GM23338 (cell line): Measurements from ENCODE around the gene TMEM106A. TPM values are rescaled to one million over a fixed set of nuclear protein-coding genes. Genes with fewer than 3 reads are reported as not detected.

Experiments
- CREB1 ChIP-seq: fragments of 250-450 bp; sonication (Bioruptor Pico); IDR thresholded peaks from 2 replicates; pipeline ENCODE4 v1.5.0; 2020; ENCODE audit warnings: low read depth, mild to moderate bottlenecking, moderate library complexity
- CTCF ChIP-seq, 2 experiments: fragments of 200-600 bp in 1 of 2; sonication (generic) in 1 of 2; conservative IDR thresholded peaks; 2 replicates each; pipeline versions ENCODE4 v1.5.1 to v1.6.1; 2016 to 2017; ENCODE audit warnings: antibody characterized with exemption in 2 of 2, low read depth in 2 of 2, mild to moderate bottlenecking in 2 of 2, moderate library complexity in 1 of 2
- EZH2phosphoT487 ChIP-seq: fragments of 200-600 bp; sonication (generic); IDR thresholded peaks from one replicate; pipeline ENCODE4 v1.8.1; 2018; ENCODE audit warnings: antibody characterized with exemption; ENCODE audit not compliant: unreplicated experiment
- JUNB ChIP-seq: IDR thresholded peaks from one replicate; pipeline ENCODE4 v1.6.1; 2016; ENCODE audit warnings: antibody characterized with exemption; ENCODE audit not compliant: unreplicated experiment
- NANOG ChIP-seq: IDR thresholded peaks from 2 replicates; pipeline ENCODE4 v1.6.1; 2016; ENCODE audit warnings: antibody characterized with exemption, borderline replicate concordance
- REST ChIP-seq: IDR thresholded peaks from one replicate; pipeline ENCODE4 v1.6.1; 2018; ENCODE audit warnings: antibody characterized with exemption; ENCODE audit not compliant: unreplicated experiment
- ZNF114 ChIP-seq: fragments of 250-450 bp; sonication (Bioruptor Pico); IDR thresholded peaks from 2 replicates; pipeline ENCODE4 v1.5.0; 2020; ENCODE audit warnings: mild to moderate bottlenecking, moderate library complexity
- ZNF462 ChIP-seq: fragments of 250-450 bp; sonication (Bioruptor Pico); IDR thresholded peaks from 2 replicates; pipeline ENCODE4 v1.5.0; 2020; ENCODE audit warnings: mild to moderate bottlenecking, moderate library complexity
- polyA plus RNA-seq: library from polyadenylated mRNA; unstranded; fragments of >200 nt; fragmentation: Nextera tagmentation; extraction: Ambion mirVana; gene quantifications from 2 replicates; pipeline ENCODE4 v1.2.1, GENCODE V29; 2016
- total RNA-seq: library from RNA; depleted of rRNA; stranded (reverse); fragments of >200 nt; shearing (Covaris generic); gene quantifications from 2 replicates; pipeline ENCODE4 v1.2.3, GENCODE V29; 2014

Gene TMEM106A
- total and polyA plus RNA-seq, 2 experiments from 2014 or later, result 1.1 to 1.5 TPM

GRCh38 chr17:43170766-43171585 lies 40.7 kb upstream of the TMEM106A start, which contains the start of gene NBR1 (continued):
- TF ChIP-seq ZNF462 (CRISPR knock-in tag) (no peak), NANOG (no peak), JUNB (no peak), CTCF (conservative IDR thresholded peaks at IDR 0.05; ENCODE audit: low read depth in 2 of 2) (peak; percentile 28 to 48), CREB1 (CRISPR knock-in tag) (peak; percentile 54), REST (no peak), EZH2phosphoT487 (no peak), ZNF114 (CRISPR knock-in tag) (no peak)
